ENCODE data around the gene ARID3A.

The ARID3A gene

GRCh38 chr19:1007399-1008251 is 81.8 kb downstream of the ARID3A start:
- no peak for DNase-seq

- DNase-seq: no peak
Observed at GRCh38 chr19:1008268-1009040, 82.6 kb downstream of the ARID3A start.

- DNase-seq: no peak
Observed at GRCh38 chr19:1009041-1009980, 83.5 kb downstream of the ARID3A start.

DNA sequence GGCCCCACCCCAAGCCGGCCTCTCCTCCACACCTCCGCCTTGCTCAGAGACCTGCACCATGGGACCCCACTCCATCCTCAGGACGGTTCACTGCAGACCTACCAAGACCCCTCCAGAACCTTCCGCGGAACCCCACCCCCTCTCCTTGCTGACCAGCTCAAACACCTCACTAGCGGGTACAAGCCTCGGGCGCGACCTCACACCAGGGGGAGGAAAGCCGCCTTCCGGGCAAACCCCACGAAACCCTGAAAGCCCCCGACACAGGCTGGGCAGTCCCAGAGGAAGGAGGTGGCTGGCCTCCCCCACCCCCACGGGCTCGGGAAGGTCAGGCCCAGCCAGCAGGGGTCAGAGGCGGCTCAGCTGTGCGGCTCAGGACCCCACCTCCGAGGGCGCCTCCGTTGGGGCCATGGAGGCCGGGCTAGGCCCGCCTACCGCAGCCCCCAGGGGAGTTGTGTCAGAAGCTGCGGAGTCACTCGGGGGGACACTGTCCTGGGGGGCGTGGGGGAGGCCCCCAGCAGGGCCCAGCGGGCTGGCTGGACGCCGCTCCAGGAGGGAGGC is 84.2 kb downstream of the ARID3A start:
- no peak for DNase-seq

DNA sequence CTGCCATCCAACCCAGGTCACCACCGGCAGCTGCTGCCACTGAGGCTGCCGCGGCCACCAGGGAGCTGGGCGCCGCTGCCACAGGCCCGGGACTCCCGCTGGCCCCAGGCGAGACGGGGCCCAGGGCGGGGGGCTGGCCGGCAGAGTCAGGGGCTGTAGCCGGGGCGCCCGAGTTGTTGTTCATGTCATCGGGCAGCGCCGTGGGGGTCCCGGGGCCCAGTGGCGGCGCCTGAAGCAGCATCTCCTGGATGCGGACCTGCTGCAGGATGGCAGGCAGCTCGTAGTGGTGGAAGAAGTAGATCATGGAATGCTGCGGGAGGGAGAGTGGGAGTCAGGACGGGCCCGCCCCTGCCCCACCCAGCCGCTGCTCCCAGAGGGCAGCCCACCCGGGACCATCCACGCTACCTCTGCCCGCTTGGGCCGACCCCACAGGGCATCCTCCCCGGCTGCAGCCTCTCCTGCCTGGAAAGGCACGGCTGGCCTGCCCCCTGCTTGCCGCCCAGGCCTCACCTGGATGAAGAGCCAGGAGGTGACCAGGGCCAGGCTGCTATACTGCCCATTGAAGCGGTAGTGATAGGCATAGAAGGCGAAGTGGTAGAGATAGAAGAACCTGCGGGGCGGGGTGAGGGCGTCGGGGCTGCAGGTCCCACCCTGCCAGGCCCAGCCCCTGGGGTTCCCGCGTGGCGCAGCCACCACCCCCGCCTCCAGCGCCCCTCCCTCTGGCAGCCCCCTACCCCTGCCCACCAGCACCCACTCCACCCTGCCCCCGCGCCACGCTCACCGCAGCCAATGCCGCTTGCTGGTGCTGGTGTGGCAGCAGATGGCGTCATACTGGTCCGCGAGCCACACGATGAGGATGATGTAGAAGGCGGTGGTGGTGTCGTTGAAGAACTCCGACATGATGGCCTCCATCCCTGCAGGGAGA is 85.0 kb downstream of the ARID3A start:
- DNase-seq: no peak

GRCh38 chr19:1011831-1012333 is 86.0 kb downstream of the ARID3A start:
- DNase-seq: no peak

- no peak for DNase-seq
Observed at GRCh38 chr19:1012334-1012733, 86.5 kb downstream of the ARID3A start.

GRCh38 chr19:1013218-1013617 is 87.4 kb downstream of the ARID3A start:
- no peak for DNase-seq

GRCh38 chr19:1014161-1015060 is 88.6 kb downstream of the ARID3A start:
- DNase-seq: no peak

DNA sequence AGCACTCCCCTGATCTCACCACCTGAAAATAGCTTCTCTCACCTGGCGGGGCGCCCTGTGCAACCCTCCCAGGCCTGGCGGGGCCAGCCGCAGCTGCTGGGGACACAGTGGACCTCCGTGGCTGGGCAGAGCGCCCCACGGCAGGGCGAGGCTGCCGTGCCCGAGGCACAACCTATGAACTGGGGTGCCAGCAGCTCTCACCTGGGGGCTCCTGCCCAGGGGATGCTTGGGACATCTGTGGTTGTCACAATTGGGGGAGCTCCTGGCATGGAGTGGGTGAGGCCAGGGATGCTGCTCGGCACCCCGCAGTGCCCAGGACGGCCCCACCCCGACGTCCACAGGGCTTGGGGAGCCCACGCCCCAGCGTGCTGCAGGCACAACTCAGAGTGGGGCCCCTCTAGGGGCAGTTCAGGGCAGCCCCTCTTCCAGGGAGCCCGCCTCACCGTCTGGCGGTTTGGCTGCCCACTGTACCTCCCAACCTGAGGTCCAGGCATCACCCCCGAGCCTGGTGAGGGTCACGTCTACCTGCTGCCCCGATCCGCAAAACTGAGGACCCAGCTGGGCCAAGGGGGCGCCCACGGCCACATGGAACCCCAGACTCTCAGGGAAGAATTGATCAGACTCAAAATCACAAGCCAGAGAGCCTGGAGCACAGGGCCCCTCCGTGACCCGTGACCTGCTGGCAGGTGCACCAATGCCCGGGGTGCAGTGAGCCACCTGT is 89.4 kb downstream of the ARID3A start:
- no peak for DNase-seq

GRCh38 chr19:1015782-1016646 is 90.2 kb downstream of the ARID3A start:
- DNase-seq: no peak

DNA sequence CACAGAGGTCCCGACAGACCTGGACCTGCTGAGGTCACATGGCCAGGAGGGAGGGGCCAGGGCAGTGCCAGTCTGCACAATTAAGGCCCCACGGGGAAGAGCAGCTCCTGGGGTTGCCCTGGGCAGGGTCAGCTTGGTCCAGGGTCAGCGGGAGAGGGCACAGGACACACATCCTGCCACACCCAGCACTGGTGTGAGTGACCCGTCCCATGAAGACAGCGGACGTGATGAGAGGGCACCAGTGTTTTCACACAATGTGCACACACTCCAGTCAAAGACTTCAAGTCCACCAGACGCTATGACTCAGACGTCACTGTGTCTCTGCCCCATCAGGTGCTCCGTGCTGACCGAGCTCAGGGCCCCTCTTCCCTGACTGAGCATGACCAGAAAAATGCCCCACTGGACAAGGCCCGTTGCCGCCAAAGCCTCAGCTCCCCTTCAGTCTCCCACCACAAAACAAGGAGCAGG is 90.8 kb downstream of the ARID3A start:
- no peak for DNase-seq

DNA sequence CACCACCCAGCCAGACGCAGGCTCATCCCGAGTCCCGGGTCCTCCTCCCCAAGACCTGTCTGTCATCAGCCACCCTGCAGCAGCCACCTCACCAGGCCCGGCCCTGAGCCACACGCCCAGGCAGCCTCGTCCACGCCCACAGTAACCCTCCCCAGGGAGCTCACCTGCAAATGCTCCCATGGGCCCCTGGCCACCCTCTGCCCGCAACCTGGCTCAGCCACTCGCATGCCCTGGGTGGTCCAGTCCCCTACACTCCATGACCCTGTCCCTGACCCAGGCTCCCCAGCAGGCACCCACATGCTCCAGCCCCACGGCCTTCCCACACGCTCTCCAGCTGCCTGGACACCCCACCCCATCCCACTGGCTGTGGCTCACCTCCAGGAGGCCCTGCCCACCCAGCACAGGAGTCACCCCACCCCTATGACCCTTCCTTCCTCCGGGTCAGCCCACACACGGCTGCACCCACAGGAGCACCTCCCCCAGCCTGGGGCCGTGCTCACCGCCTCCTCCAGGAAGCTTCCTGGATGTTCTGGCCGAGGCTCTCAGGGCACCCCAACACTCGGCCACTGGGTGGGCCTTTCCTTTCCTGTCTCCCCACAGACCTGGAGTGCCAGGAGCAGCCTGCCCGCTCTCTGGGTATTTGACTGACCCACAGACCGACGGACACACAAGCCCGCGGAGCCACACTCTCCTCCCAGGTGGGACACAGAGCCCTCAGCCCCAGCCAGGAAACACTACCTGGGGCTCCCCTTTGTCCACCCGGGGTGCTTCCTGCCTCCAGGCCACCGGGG is 91.5 kb downstream of the ARID3A start:
- DNase-seq: no peak

GRCh38 chr19:1017906-1018305 is 92.1 kb downstream of the ARID3A start:
- no peak for DNase-seq

- no peak for DNase-seq
Observed at GRCh38 chr19:1018393-1018792, 92.6 kb downstream of the ARID3A start.

DNA sequence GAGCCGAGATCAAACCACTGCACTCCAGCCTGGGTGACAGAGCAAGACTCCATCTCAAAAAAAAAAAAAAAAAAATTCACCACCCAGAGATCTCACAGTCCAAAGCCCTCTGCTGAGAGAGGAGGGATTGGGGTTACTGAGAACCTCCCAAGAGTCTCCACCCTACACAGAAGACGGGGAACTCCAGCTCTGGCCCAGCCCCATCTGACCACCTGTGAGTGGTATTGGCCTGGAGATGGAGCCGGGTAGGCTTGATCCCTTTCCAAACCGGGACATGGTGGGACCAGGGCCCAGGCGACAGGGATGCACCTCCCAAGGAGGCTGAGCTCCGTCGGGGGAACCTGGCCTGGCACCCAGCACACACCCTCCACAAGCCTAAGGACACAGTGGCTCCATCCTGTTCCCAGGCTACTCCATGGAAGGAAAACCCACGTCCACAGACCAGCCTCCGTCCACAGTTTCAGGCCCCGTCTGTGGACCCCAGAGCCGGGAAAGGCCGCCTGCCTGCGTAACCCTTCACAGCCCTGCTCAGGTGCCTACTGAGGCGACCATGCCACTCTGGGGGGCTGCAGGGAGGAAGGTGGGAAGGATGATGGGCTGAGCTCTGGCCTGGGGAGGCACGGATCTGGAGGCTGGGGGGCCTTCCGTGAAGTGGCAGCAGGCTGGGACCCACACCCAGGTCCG is 93.2 kb downstream of the ARID3A start:
- no peak for DNase-seq

DNA sequence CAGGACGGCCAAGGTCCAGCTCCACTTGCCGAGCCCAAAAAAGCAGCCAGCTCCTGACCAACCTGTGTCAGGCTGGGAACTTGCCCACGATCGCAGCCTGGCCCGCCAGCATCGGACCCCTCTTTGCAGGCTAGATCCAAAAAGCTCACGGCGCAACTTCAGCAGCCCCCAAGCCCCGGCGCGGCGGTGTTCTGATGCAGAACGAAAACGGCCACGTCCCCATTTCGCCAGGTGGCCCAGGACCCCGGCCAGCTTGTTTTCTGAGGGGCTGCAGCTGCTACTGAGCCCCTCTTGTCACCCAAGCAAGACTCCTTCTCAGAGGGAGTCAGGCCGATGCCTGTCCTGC is 93.8 kb downstream of the ARID3A start:
- no peak for DNase-seq
